ENCODE measurements around the gene ROS1.

ROS1 gene

GRCh38 chr6:117276778-117277316, 148.9 kb downstream of the ROS1 start:
- H3K36me3 ChIP-seq = no peaks in the 10 kb centered on the region

GRCh38 chr6:117275711-117276110, 150.0 kb downstream of the ROS1 start:
- H3K27ac ChIP-seq = no peak overlapping the region
- TF ChIP-seq CTCF (IDR thresholded peaks at IDR 0.05) = no peak
- H3K4me3 ChIP-seq (ENCODE audit: low read depth in 1 of 2, low read length in 1 of 2) = no peak overlapping the region
- H3K27me3 ChIP-seq = peaks cover 68% of the 10 kb centered on the region
- no peaks in the 10 kb centered on the region for H3K4me1 ChIP-seq (ENCODE audit: control insufficient read depth in 1 of 2, insufficient read depth in 1 of 2, low read depth in 1 of 2, low read length in 1 of 2)
- no peaks in the 10 kb centered on the region for H3K9me3 ChIP-seq
- no peaks in the 10 kb centered on the region for H3K36me3 ChIP-seq

More at GRCh38 chr6:117276778-117277316, 148.9 kb downstream of the ROS1 start:
- TF ChIP-seq CTCF (IDR thresholded peaks at IDR 0.05) = no peak
- Histone ChIP-seq H3K27ac (no peak overlapping the region), H3K4me3 (ENCODE audit: low read depth in 1 of 2, low read length in 1 of 2) (no peak overlapping the region), H3K4me1 (ENCODE audit: control insufficient read depth in 1 of 2, insufficient read depth in 1 of 2, low read depth in 1 of 2, low read length in 1 of 2) (no peaks in the 10 kb centered on the region), H3K27me3 (peaks cover 57% of the 10 kb centered on the region), H3K9me3 (no peaks in the 10 kb centered on the region)

- Histone ChIP-seq H3K36me3 (no peaks in the 10 kb centered on the region), H3K27ac (no peak overlapping the region), H3K4me1 (ENCODE audit: control insufficient read depth in 1 of 2, insufficient read depth in 1 of 2, low read depth in 1 of 2, low read length in 1 of 2) (no peaks in the 10 kb centered on the region), H3K9me3 (no peaks in the 10 kb centered on the region), H3K4me3 (ENCODE audit: low read depth in 1 of 2, low read length in 1 of 2) (no peak overlapping the region), H3K27me3 (peaks cover 73% of the 10 kb centered on the region)
- TF ChIP-seq CTCF (IDR thresholded peaks at IDR 0.05) = no peak
These were observed 150.5 kb downstream of the ROS1 start for GRCh38 chr6:117275205-117275604.

GRCh38 chr6:117272891-117273290, 152.9 kb downstream of the ROS1 start:
- Histone ChIP-seq H3K27ac (no peak overlapping the region), H3K4me1 (ENCODE audit: control insufficient read depth in 1 of 2, insufficient read depth in 1 of 2, low read depth in 1 of 2, low read length in 1 of 2) (no peaks in the 10 kb centered on the region), H3K9me3 (no peaks in the 10 kb centered on the region), H3K4me3 (ENCODE audit: low read depth in 1 of 2, low read length in 1 of 2) (no peak overlapping the region), H3K36me3 (no peaks in the 10 kb centered on the region), H3K27me3 (peaks cover 89% of the 10 kb centered on the region)
- TF ChIP-seq CTCF (IDR thresholded peaks at IDR 0.05) = no peak

GRCh38 chr6:117272032-117272866, 153.5 kb downstream of the ROS1 start:
- Histone ChIP-seq H3K4me1 (ENCODE audit: control insufficient read depth in 1 of 2, insufficient read depth in 1 of 2, low read depth in 1 of 2, low read length in 1 of 2) (no peaks in the 10 kb centered on the region), H3K4me3 (ENCODE audit: low read depth in 1 of 2, low read length in 1 of 2) (no peak overlapping the region), H3K9me3 (no peaks in the 10 kb centered on the region), H3K27me3 (peaks cover 96% of the 10 kb centered on the region), H3K36me3 (no peaks in the 10 kb centered on the region), H3K27ac (no peak overlapping the region)
- TF ChIP-seq CTCF (IDR thresholded peaks at IDR 0.05) = no peak

Data from neutrophil (primary cell).